Fibroblast of lung (primary cell): Measurements from ENCODE around the gene CXCL9. TPM values are rescaled to one million over a fixed set of nuclear protein-coding genes. Genes with fewer than 3 reads are reported as not detected.

ENCODE experiments used
- DNase-seq, 2 donors: peaks; one replicate each; pipeline versions ENCODE4 v3.0.0 to v3.0.0-alpha.2; 2010; ENCODE audit warnings: low read depth in 2 of 2
- H2AFZ ChIP-seq: 2 replicates; pipeline ENCODE4 v1.5.1; 2012; ENCODE audit warnings: low read length, control low read depth, inconsistent platforms
- H3K27ac ChIP-seq: 2 replicates; pipeline ENCODE4 v1.5.1; 2011; ENCODE audit warnings: low read length, control low read depth; ENCODE audit not compliant: insufficient read depth
- H3K27me3 ChIP-seq: 2 replicates; pipeline ENCODE4 v1.5.1; 2011; ENCODE audit warnings: mild to moderate bottlenecking, low read length; ENCODE audit not compliant: control insufficient read depth, insufficient read depth
- H3K36me3 ChIP-seq: 2 replicates; pipeline ENCODE4 v1.5.1; 2011; ENCODE audit warnings: low read length; ENCODE audit not compliant: control insufficient read depth, insufficient read depth
- H3K4me1 ChIP-seq: 2 replicates; pipeline ENCODE4 v1.5.1; 2011; ENCODE audit warnings: low read length; ENCODE audit not compliant: control insufficient read depth, insufficient read depth; ENCODE audit errors: extremely low read depth
- H3K4me2 ChIP-seq: 2 replicates; pipeline ENCODE4 v1.5.1; 2011; ENCODE audit warnings: low read length, control low read depth; ENCODE audit not compliant: insufficient read depth; ENCODE audit errors: extremely low read depth
- H3K4me3 ChIP-seq, 4 experiments: fragments of 200-600 bp in 1 of 4; sonication (generic) in 1 of 4; replicated peaks in 1 of 4; 2 replicates each; pipeline ENCODE4 v1.5.1; 2011 to 2016; ENCODE audit warnings: low read length in 4 of 4, low read depth in 3 of 4, mild to moderate bottlenecking in 3 of 4, control low read depth in 2 of 4, inconsistent platforms in 1 of 4, mixed read lengths in 1 of 4; ENCODE audit not compliant: insufficient read depth in 1 of 4; ENCODE audit errors: control extremely low read depth in 1 of 4
- H3K79me2 ChIP-seq: 2 replicates; pipeline ENCODE4 v1.5.1; 2012; ENCODE audit warnings: mild to moderate bottlenecking, low read length, inconsistent platforms; ENCODE audit not compliant: control insufficient read depth, insufficient read depth
- H3K9ac ChIP-seq: 2 replicates; pipeline ENCODE4 v1.5.1; 2011; ENCODE audit warnings: mild to moderate bottlenecking, low read length, control low read depth; ENCODE audit not compliant: insufficient read depth
- H3K9me3 ChIP-seq: 2 replicates; pipeline ENCODE4 v1.5.1; 2012; ENCODE audit warnings: low read depth, low read length; ENCODE audit not compliant: control insufficient read depth, insufficient read depth
- H4K20me1 ChIP-seq: 2 replicates; pipeline ENCODE4 v1.5.1; 2011; ENCODE audit warnings: low read length; ENCODE audit not compliant: control insufficient read depth, insufficient read depth; ENCODE audit errors: extremely low read depth
- EZH2 ChIP-seq: IDR thresholded peaks from 2 replicates; pipeline ENCODE4 v1.5.1; 2012; ENCODE audit warnings: low read length, control low read depth, mild to moderate bottlenecking; ENCODE audit errors: missing control alignments
- polyA plus RNA-seq, 2 donors: library from polyadenylated mRNA; depleted of rRNA in 1 of 2; stranded (reverse) in 1 of 2; unstranded in 1 of 2; fragments of >200 nt; gene quantifications; 2 replicates each; pipeline ENCODE4 v1.2.1, GENCODE V29; 2011 to 2012; ENCODE audit warnings: missing spikeins in 1 of 2
- total RNA-seq: library from RNA; depleted of rRNA; stranded (reverse); fragments of >200 nt; gene quantifications from 2 replicates; pipeline ENCODE4 v1.2.1, GENCODE V29; 2014
- TF ChIP-seq, protein P1 (sequence below), 2 donors: IDR thresholded peaks in 1 of 2; conservative IDR thresholded peaks in 1 of 2; 1 replicate in 1 of 2; 2 replicates in 1 of 2; pipeline ENCODE4 v1.5.1; 2011 to 2012; ENCODE audit warnings: low read length in 2 of 2, control low read depth in 1 of 2, inconsistent platforms in 1 of 2, low read depth in 1 of 2, mild to moderate bottlenecking in 1 of 2

The CXCL9 gene
- total and polyA plus RNA-seq, 2 donors (not counting 1 experiment from before 2014, with no cell fraction given), result not detected

DNA sequence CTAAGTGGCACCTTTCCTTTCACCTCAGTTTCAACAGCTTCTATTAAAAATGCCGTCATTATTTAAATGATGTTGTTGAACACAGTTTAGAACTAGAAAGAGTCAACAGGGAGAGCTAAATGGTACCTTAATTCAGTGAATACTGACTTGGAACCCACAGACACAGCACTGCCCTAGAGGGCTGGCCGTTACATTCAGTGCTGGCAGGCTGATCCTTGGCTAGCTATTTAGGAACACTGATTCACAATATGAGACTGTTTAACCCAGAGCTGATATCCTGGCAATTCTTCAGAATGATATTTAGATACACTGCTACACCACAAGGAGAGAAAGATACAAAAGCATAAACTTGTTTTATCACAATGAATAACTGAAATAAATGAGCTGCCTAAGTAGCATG lies 53.8 kb downstream of the CXCL9 start:
- Histone ChIP-seq H3K36me3 (peaks cover 7% of the 10 kb centered on the region), H3K9ac (no peak overlapping the region), H3K4me1 (no peaks in the 10 kb centered on the region)

More for the DNA sequence above, 53.8 kb downstream of the CXCL9 start:
- Histone ChIP-seq H3K4me3 (no peak overlapping the region), H3K27me3 (no peaks in the 10 kb centered on the region), H2AFZ (no peak overlapping the region), H3K27ac (no peak overlapping the region), H4K20me1 (no peaks in the 10 kb centered on the region), H3K9me3 (no peaks in the 10 kb centered on the region), H3K79me2 (no peaks in the 10 kb centered on the region), H3K4me2 (no peak overlapping the region)
- TF ChIP-seq, protein P1, sequence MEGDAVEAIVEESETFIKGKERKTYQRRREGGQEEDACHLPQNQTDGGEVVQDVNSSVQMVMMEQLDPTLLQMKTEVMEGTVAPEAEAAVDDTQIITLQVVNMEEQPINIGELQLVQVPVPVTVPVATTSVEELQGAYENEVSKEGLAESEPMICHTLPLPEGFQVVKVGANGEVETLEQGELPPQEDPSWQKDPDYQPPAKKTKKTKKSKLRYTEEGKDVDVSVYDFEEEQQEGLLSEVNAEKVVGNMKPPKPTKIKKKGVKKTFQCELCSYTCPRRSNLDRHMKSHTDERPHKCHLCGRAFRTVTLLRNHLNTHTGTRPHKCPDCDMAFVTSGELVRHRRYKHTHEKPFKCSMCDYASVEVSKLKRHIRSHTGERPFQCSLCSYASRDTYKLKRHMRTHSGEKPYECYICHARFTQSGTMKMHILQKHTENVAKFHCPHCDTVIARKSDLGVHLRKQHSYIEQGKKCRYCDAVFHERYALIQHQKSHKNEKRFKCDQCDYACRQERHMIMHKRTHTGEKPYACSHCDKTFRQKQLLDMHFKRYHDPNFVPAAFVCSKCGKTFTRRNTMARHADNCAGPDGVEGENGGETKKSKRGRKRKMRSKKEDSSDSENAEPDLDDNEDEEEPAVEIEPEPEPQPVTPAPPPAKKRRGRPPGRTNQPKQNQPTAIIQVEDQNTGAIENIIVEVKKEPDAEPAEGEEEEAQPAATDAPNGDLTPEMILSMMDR (conservative IDR thresholded peaks at IDR 0.05 in 1 of 2, IDR thresholded peaks at IDR 0.05 in 1 of 2; ENCODE audit: low read depth in 1 of 2, low read length in 2 of 2), result no peak
- TF ChIP-seq EZH2, result no peak
- no peak for DNase-seq

Other genes with a start within 250 kb of the CXCL9 start
- gene PPEF2, start 105.1 kb downstream of the CXCL9 start, total RNA-seq, result not detected in 2 replicates
- not detected in 2 replicates for gene PPEF2, start 105.1 kb downstream of the CXCL9 start, polyA plus RNA-seq
- gene NAAA, start 66.5 kb downstream of the CXCL9 start, total RNA-seq, result 15.9 and 50.7 TPM in 2 replicates
- 32.4 and 39.9 TPM in 2 replicates for gene NAAA, start 66.5 kb downstream of the CXCL9 start, polyA plus RNA-seq
- 25.1 and 29.8 TPM in 2 replicates for gene SDAD1, start 16.6 kb downstream of the CXCL9 start, total RNA-seq
- gene SDAD1, start 16.6 kb downstream of the CXCL9 start, polyA plus RNA-seq, result 33.7 and 34.4 TPM in 2 replicates
- under 0.01 and 0.33 TPM in 2 replicates for gene CXCL10, start 16.0 kb upstream of the CXCL9 start, total RNA-seq
- 0.07 TPM in 1 of 2 replicates, not detected in the other for gene CXCL10, start 16.0 kb upstream of the CXCL9 start, polyA plus RNA-seq
- not detected in 2 replicates for gene CXCL11, start 28.6 kb upstream of the CXCL9 start, total RNA-seq
- gene CXCL11, start 28.6 kb upstream of the CXCL9 start, polyA plus RNA-seq, result 0.03 TPM in 1 of 2 replicates, not detected in the other
- gene ART3, start 67.2 kb upstream of the CXCL9 start, total RNA-seq, result not detected in 2 replicates
- 0.27 TPM in 1 of 2 replicates, not detected in the other for gene ART3, start 67.2 kb upstream of the CXCL9 start, polyA plus RNA-seq
- gene NUP54, start 140.9 kb upstream of the CXCL9 start, total RNA-seq, result 55.5 and 70.6 TPM in 2 replicates
- gene NUP54, start 140.9 kb upstream of the CXCL9 start, polyA plus RNA-seq, result 48.3 and 49.3 TPM in 2 replicates
- 266 and 365 TPM in 2 replicates for gene SCARB2, start 206.3 kb upstream of the CXCL9 start, total RNA-seq
- 149 and 195 TPM in 2 replicates for gene SCARB2, start 206.3 kb upstream of the CXCL9 start, polyA plus RNA-seq
- 0.99 and 1.0 TPM in 2 replicates for gene FAM47E, start 244.2 kb upstream of the CXCL9 start, total RNA-seq
- gene FAM47E, start 244.2 kb upstream of the CXCL9 start, polyA plus RNA-seq, result 0.03 and 0.12 TPM in 2 replicates